ENCODE results near the gene IL1RL2.

IL1RL2 gene

GRCh38 chr2:102158011-102158755 is 28.6 kb upstream of the IL1RL2 start:
- no peak overlapping the region for H3K9ac ChIP-seq (ENCODE audit: low read depth in 1 of 2, low read length in 2 of 2)
- peaks cover 4 to 5% of the 10 kb centered on the region in 2 donors for H3K4me1 ChIP-seq (ENCODE audit: control insufficient read depth in 1 of 2, insufficient read depth in 2 of 2, low read length in 2 of 2)
- no peak overlapping the region for H3K27ac ChIP-seq (ENCODE audit: low read depth, low read length)
- H3K36me3 ChIP-seq (ENCODE audit: control insufficient read depth in 1 of 2, insufficient read depth in 2 of 2, low read length in 2 of 2): no peaks in the 10 kb centered on the region
- H3K27me3 ChIP-seq (ENCODE audit: control insufficient read depth in 1 of 2, insufficient read depth in 2 of 2, low read length in 2 of 2): no peaks in the 10 kb centered on the region
- H3K4me3 ChIP-seq (ENCODE audit: low read depth in 1 of 2, low read length in 2 of 2): no peak overlapping the region
- no peaks in the 10 kb centered on the region for H3K9me3 ChIP-seq (ENCODE audit: control insufficient read depth in 1 of 2, low read length in 2 of 2)

GRCh38 chr2:102159295-102159694 is 27.5 kb upstream of the IL1RL2 start:
- Histone ChIP-seq H3K27me3 (ENCODE audit: control insufficient read depth in 1 of 2, insufficient read depth in 2 of 2, low read length in 2 of 2) (no peaks in the 10 kb centered on the region), H3K9ac (ENCODE audit: low read depth in 1 of 2, low read length in 2 of 2) (no peak overlapping the region), H3K27ac (ENCODE audit: low read depth, low read length) (no peak overlapping the region), H3K9me3 (ENCODE audit: control insufficient read depth in 1 of 2, low read length in 2 of 2) (no peaks in the 10 kb centered on the region), H3K36me3 (ENCODE audit: control insufficient read depth in 1 of 2, insufficient read depth in 2 of 2, low read length in 2 of 2) (no peaks in the 10 kb centered on the region), H3K4me1 (ENCODE audit: control insufficient read depth in 1 of 2, insufficient read depth in 2 of 2, low read length in 2 of 2) (peaks cover 1 to 5% of the 10 kb centered on the region in 2 donors), H3K4me3 (ENCODE audit: low read depth in 1 of 2, low read length in 2 of 2) (no peak overlapping the region)

GRCh38 chr2:102166189-102166845 is 20.5 kb upstream of the IL1RL2 start:
- no peaks in the 10 kb centered on the region for H3K36me3 ChIP-seq (ENCODE audit: control insufficient read depth in 1 of 2, insufficient read depth in 2 of 2, low read length in 2 of 2)
- H3K27ac ChIP-seq (ENCODE audit: low read depth, low read length): no peak overlapping the region
- no peak overlapping the region for H3K4me3 ChIP-seq (ENCODE audit: low read depth in 1 of 2, low read length in 2 of 2)
- no peaks in the 10 kb centered on the region for H3K9me3 ChIP-seq (ENCODE audit: control insufficient read depth in 1 of 2, low read length in 2 of 2)
- H3K9ac ChIP-seq (ENCODE audit: low read depth in 1 of 2, low read length in 2 of 2): no peak overlapping the region
- H3K27me3 ChIP-seq (ENCODE audit: control insufficient read depth in 1 of 2, insufficient read depth in 2 of 2, low read length in 2 of 2): no peaks in the 10 kb centered on the region
- no peaks in the 10 kb centered on the region for H3K4me1 ChIP-seq (ENCODE audit: control insufficient read depth in 1 of 2, insufficient read depth in 2 of 2, low read length in 2 of 2)

- no peaks in the 10 kb centered on the region for H3K36me3 ChIP-seq (ENCODE audit: control insufficient read depth in 1 of 2, insufficient read depth in 2 of 2, low read length in 2 of 2)
- H3K27ac ChIP-seq (ENCODE audit: low read depth, low read length): no peak overlapping the region
- H3K4me1 ChIP-seq (ENCODE audit: control insufficient read depth in 1 of 2, insufficient read depth in 2 of 2, low read length in 2 of 2): no peaks in the 10 kb centered on the region
- no peaks in the 10 kb centered on the region for H3K27me3 ChIP-seq (ENCODE audit: control insufficient read depth in 1 of 2, insufficient read depth in 2 of 2, low read length in 2 of 2)
- H3K9ac ChIP-seq (ENCODE audit: low read depth in 1 of 2, low read length in 2 of 2): no peak overlapping the region
- H3K4me3 ChIP-seq (ENCODE audit: low read depth in 1 of 2, low read length in 2 of 2): no peak overlapping the region
- no peaks in the 10 kb centered on the region for H3K9me3 ChIP-seq (ENCODE audit: control insufficient read depth in 1 of 2, low read length in 2 of 2)
Observed at GRCh38 chr2:102168026-102168771, 18.6 kb upstream of the IL1RL2 start.

- no peak overlapping the region for H3K4me3 ChIP-seq (ENCODE audit: low read depth in 1 of 2, low read length in 2 of 2)
- peaks cover 0 to 4% of the 10 kb centered on the region in 2 donors for H3K36me3 ChIP-seq (ENCODE audit: control insufficient read depth in 1 of 2, insufficient read depth in 2 of 2, low read length in 2 of 2)
- H3K9ac ChIP-seq (ENCODE audit: low read depth in 1 of 2, low read length in 2 of 2): no peak overlapping the region
- no peak overlapping the region for H3K27ac ChIP-seq (ENCODE audit: low read depth, low read length)
- no peaks in the 10 kb centered on the region for H3K4me1 ChIP-seq (ENCODE audit: control insufficient read depth in 1 of 2, insufficient read depth in 2 of 2, low read length in 2 of 2)
- H3K9me3 ChIP-seq (ENCODE audit: control insufficient read depth in 1 of 2, low read length in 2 of 2): no peaks in the 10 kb centered on the region
- H3K27me3 ChIP-seq (ENCODE audit: control insufficient read depth in 1 of 2, insufficient read depth in 2 of 2, low read length in 2 of 2): no peaks in the 10 kb centered on the region
Observed at GRCh38 chr2:102171946-102172345, 14.9 kb upstream of the IL1RL2 start.

GRCh38 chr2:102172745-102173144 is 14.1 kb upstream of the IL1RL2 start:
- Histone ChIP-seq H3K36me3 (ENCODE audit: control insufficient read depth in 1 of 2, insufficient read depth in 2 of 2, low read length in 2 of 2) (peaks cover 0 to 4% of the 10 kb centered on the region in 2 donors), H3K9ac (ENCODE audit: low read depth in 1 of 2, low read length in 2 of 2) (no peak overlapping the region), H3K4me1 (ENCODE audit: control insufficient read depth in 1 of 2, insufficient read depth in 2 of 2, low read length in 2 of 2) (no peaks in the 10 kb centered on the region), H3K4me3 (ENCODE audit: low read depth in 1 of 2, low read length in 2 of 2) (no peak overlapping the region), H3K27ac (ENCODE audit: low read depth, low read length) (no peak overlapping the region), H3K9me3 (ENCODE audit: control insufficient read depth in 1 of 2, low read length in 2 of 2) (no peaks in the 10 kb centered on the region), H3K27me3 (ENCODE audit: control insufficient read depth in 1 of 2, insufficient read depth in 2 of 2, low read length in 2 of 2) (no peaks in the 10 kb centered on the region)

- H3K4me3 ChIP-seq (ENCODE audit: low read depth in 1 of 2, low read length in 2 of 2): no peak overlapping the region
- no peaks in the 10 kb centered on the region for H3K27me3 ChIP-seq (ENCODE audit: control insufficient read depth in 1 of 2, insufficient read depth in 2 of 2, low read length in 2 of 2)
- no peaks in the 10 kb centered on the region for H3K4me1 ChIP-seq (ENCODE audit: control insufficient read depth in 1 of 2, insufficient read depth in 2 of 2, low read length in 2 of 2)
- no peak overlapping the region for H3K9ac ChIP-seq (ENCODE audit: low read depth in 1 of 2, low read length in 2 of 2)
- no peaks in the 10 kb centered on the region for H3K9me3 ChIP-seq (ENCODE audit: control insufficient read depth in 1 of 2, low read length in 2 of 2)
- H3K27ac ChIP-seq (ENCODE audit: low read depth, low read length): no peak overlapping the region
- peaks cover 0 to 4% of the 10 kb centered on the region in 2 donors for H3K36me3 ChIP-seq (ENCODE audit: control insufficient read depth in 1 of 2, insufficient read depth in 2 of 2, low read length in 2 of 2)
Observed at GRCh38 chr2:102176172-102176571, 10.7 kb upstream of the IL1RL2 start.

GRCh38 chr2:102177814-102178478 is 8.9 kb upstream of the IL1RL2 start:
- no peaks in the 10 kb centered on the region for H3K9me3 ChIP-seq (ENCODE audit: control insufficient read depth in 1 of 2, low read length in 2 of 2)
- no peaks in the 10 kb centered on the region for H3K4me1 ChIP-seq (ENCODE audit: control insufficient read depth in 1 of 2, insufficient read depth in 2 of 2, low read length in 2 of 2)
- peaks cover 0 to 4% of the 10 kb centered on the region in 2 donors for H3K36me3 ChIP-seq (ENCODE audit: control insufficient read depth in 1 of 2, insufficient read depth in 2 of 2, low read length in 2 of 2)
- no peak overlapping the region for H3K9ac ChIP-seq (ENCODE audit: low read depth in 1 of 2, low read length in 2 of 2)
- H3K27ac ChIP-seq (ENCODE audit: low read depth, low read length): no peak overlapping the region
- no peak overlapping the region for H3K4me3 ChIP-seq (ENCODE audit: low read depth in 1 of 2, low read length in 2 of 2)
- peaks cover 0 to 4% of the 10 kb centered on the region in 2 donors for H3K27me3 ChIP-seq (ENCODE audit: control insufficient read depth in 1 of 2, insufficient read depth in 2 of 2, low read length in 2 of 2)

- H3K4me3 ChIP-seq (ENCODE audit: low read depth in 1 of 2, low read length in 2 of 2): no peak overlapping the region
- H3K36me3 ChIP-seq (ENCODE audit: control insufficient read depth in 1 of 2, insufficient read depth in 2 of 2, low read length in 2 of 2): peaks cover 0 to 4% of the 10 kb centered on the region in 2 donors
- H3K27ac ChIP-seq (ENCODE audit: low read depth, low read length): no peak overlapping the region
- H3K9ac ChIP-seq (ENCODE audit: low read depth in 1 of 2, low read length in 2 of 2): no peak overlapping the region
- no peaks in the 10 kb centered on the region for H3K4me1 ChIP-seq (ENCODE audit: control insufficient read depth in 1 of 2, insufficient read depth in 2 of 2, low read length in 2 of 2)
- no peaks in the 10 kb centered on the region for H3K9me3 ChIP-seq (ENCODE audit: control insufficient read depth in 1 of 2, low read length in 2 of 2)
- peaks cover 0 to 4% of the 10 kb centered on the region in 2 donors for H3K27me3 ChIP-seq (ENCODE audit: control insufficient read depth in 1 of 2, insufficient read depth in 2 of 2, low read length in 2 of 2)
Observed at GRCh38 chr2:102179061-102179460, 7.8 kb upstream of the IL1RL2 start.
